ENCODE measurements around the gene FOXO3.
A peak's percentile ranks its signal among the peaks of the same experiment; 100 is the strongest.

FOXO3 gene

GRCh38 chr6:108714101-108714765, 153.5 kb downstream of the FOXO3 start:
- Histone ChIP-seq H3K4me3 (ENCODE audit: low read length) (peak overlapping the region; percentile 66), H3K4me1 (ENCODE audit: control insufficient read depth, insufficient read depth, low read length) (peaks cover 18% of the 10 kb centered on the region)
- peak; percentile 91 for DNase-seq (ENCODE audit: low read depth)

GRCh38 chr6:108714766-108715414, 154.2 kb downstream of the FOXO3 start:
- Histone ChIP-seq H3K9ac (ENCODE audit: low read length) (no peak overlapping the region), H3K4me3 (ENCODE audit: low read length) (no peak overlapping the region), H3K4me1 (ENCODE audit: control insufficient read depth, insufficient read depth, low read length) (peaks cover 18% of the 10 kb centered on the region), H3K36me3 (ENCODE audit: control insufficient read depth, insufficient read depth, low read length, severe bottlenecking) (no peaks in the 10 kb centered on the region), H3K9me3 (ENCODE audit: control insufficient read depth, low read length) (no peaks in the 10 kb centered on the region), H3K27me3 (replicated peaks; ENCODE audit: control insufficient read depth, insufficient read depth, low read length) (no peaks in the 10 kb centered on the region)
- DNase-seq (ENCODE audit: low read depth) = peak; percentile 49

More at GRCh38 chr6:108714101-108714765, 153.5 kb downstream of the FOXO3 start:
- H3K36me3 ChIP-seq (ENCODE audit: control insufficient read depth, insufficient read depth, low read length, severe bottlenecking) = no peaks in the 10 kb centered on the region
- peak overlapping the region; percentile 42 for H3K9ac ChIP-seq (ENCODE audit: low read length)
- no peaks in the 10 kb centered on the region for H3K9me3 ChIP-seq (ENCODE audit: control insufficient read depth, low read length)
- no peaks in the 10 kb centered on the region for H3K27me3 ChIP-seq (replicated peaks; ENCODE audit: control insufficient read depth, insufficient read depth, low read length)

GRCh38 chr6:108715832-108716231, 155.1 kb downstream of the FOXO3 start:
- Histone ChIP-seq H3K9ac (ENCODE audit: low read length) (no peak overlapping the region), H3K4me1 (ENCODE audit: control insufficient read depth, insufficient read depth, low read length) (peaks cover 18% of the 10 kb centered on the region), H3K27me3 (replicated peaks; ENCODE audit: control insufficient read depth, insufficient read depth, low read length) (no peaks in the 10 kb centered on the region), H3K4me3 (ENCODE audit: low read length) (no peak overlapping the region), H3K36me3 (ENCODE audit: control insufficient read depth, insufficient read depth, low read length, severe bottlenecking) (no peaks in the 10 kb centered on the region), H3K9me3 (ENCODE audit: control insufficient read depth, low read length) (no peaks in the 10 kb centered on the region)
- DNase-seq (ENCODE audit: low read depth) = no peak

- H3K9ac ChIP-seq (ENCODE audit: low read length) = no peak overlapping the region
- peaks cover 18% of the 10 kb centered on the region for H3K4me1 ChIP-seq (ENCODE audit: control insufficient read depth, insufficient read depth, low read length)
- no peak for DNase-seq (ENCODE audit: low read depth)
- H3K9me3 ChIP-seq (ENCODE audit: control insufficient read depth, low read length) = no peaks in the 10 kb centered on the region
- no peaks in the 10 kb centered on the region for H3K36me3 ChIP-seq (ENCODE audit: control insufficient read depth, insufficient read depth, low read length, severe bottlenecking)
- no peaks in the 10 kb centered on the region for H3K27me3 ChIP-seq (replicated peaks; ENCODE audit: control insufficient read depth, insufficient read depth, low read length)
- no peak overlapping the region for H3K4me3 ChIP-seq (ENCODE audit: low read length)
These were observed 156.4 kb downstream of the FOXO3 start for GRCh38 chr6:108716801-108717791.

GRCh38 chr6:108719477-108719876, 158.8 kb downstream of the FOXO3 start:
- Histone ChIP-seq H3K9ac (ENCODE audit: low read length) (no peak overlapping the region), H3K36me3 (ENCODE audit: control insufficient read depth, insufficient read depth, low read length, severe bottlenecking) (no peaks in the 10 kb centered on the region), H3K9me3 (ENCODE audit: control insufficient read depth, low read length) (peaks cover 4% of the 10 kb centered on the region), H3K4me3 (ENCODE audit: low read length) (no peak overlapping the region), H3K4me1 (ENCODE audit: control insufficient read depth, insufficient read depth, low read length) (peaks cover 4% of the 10 kb centered on the region), H3K27me3 (replicated peaks; ENCODE audit: control insufficient read depth, insufficient read depth, low read length) (no peaks in the 10 kb centered on the region)
- DNase-seq (ENCODE audit: low read depth) = no peak

GRCh38 chr6:108720827-108721226, 160.1 kb downstream of the FOXO3 start:
- H3K4me1 ChIP-seq (ENCODE audit: control insufficient read depth, insufficient read depth, low read length) = no peaks in the 10 kb centered on the region
- no peaks in the 10 kb centered on the region for H3K36me3 ChIP-seq (ENCODE audit: control insufficient read depth, insufficient read depth, low read length, severe bottlenecking)
- DNase-seq (ENCODE audit: low read depth) = no peak
- no peak overlapping the region for H3K9ac ChIP-seq (ENCODE audit: low read length)
- no peaks in the 10 kb centered on the region for H3K27me3 ChIP-seq (replicated peaks; ENCODE audit: control insufficient read depth, insufficient read depth, low read length)
- H3K4me3 ChIP-seq (ENCODE audit: low read length) = no peak overlapping the region
- H3K9me3 ChIP-seq (ENCODE audit: control insufficient read depth, low read length) = peaks cover 4% of the 10 kb centered on the region

- H3K27me3 ChIP-seq (replicated peaks; ENCODE audit: control insufficient read depth, insufficient read depth, low read length) = no peaks in the 10 kb centered on the region
- H3K36me3 ChIP-seq (ENCODE audit: control insufficient read depth, insufficient read depth, low read length, severe bottlenecking) = no peaks in the 10 kb centered on the region
- no peak for DNase-seq (ENCODE audit: low read depth)
- no peaks in the 10 kb centered on the region for H3K4me1 ChIP-seq (ENCODE audit: control insufficient read depth, insufficient read depth, low read length)
- no peak overlapping the region for H3K9ac ChIP-seq (ENCODE audit: low read length)
- no peak overlapping the region for H3K4me3 ChIP-seq (ENCODE audit: low read length)
- peaks cover 4% of the 10 kb centered on the region for H3K9me3 ChIP-seq (ENCODE audit: control insufficient read depth, low read length)
These were observed 160.6 kb downstream of the FOXO3 start for GRCh38 chr6:108721286-108721685.

GRCh38 chr6:108723594-108723993, 162.9 kb downstream of the FOXO3 start:
- Histone ChIP-seq H3K4me3 (ENCODE audit: low read length) (no peak overlapping the region), H3K4me1 (ENCODE audit: control insufficient read depth, insufficient read depth, low read length) (no peaks in the 10 kb centered on the region), H3K27me3 (replicated peaks; ENCODE audit: control insufficient read depth, insufficient read depth, low read length) (no peaks in the 10 kb centered on the region), H3K9me3 (ENCODE audit: control insufficient read depth, low read length) (peaks cover 4% of the 10 kb centered on the region), H3K9ac (ENCODE audit: low read length) (no peak overlapping the region), H3K36me3 (ENCODE audit: control insufficient read depth, insufficient read depth, low read length, severe bottlenecking) (no peaks in the 10 kb centered on the region)
- no peak for DNase-seq (ENCODE audit: low read depth)

GRCh38 chr6:108726726-108727339, 166.1 kb downstream of the FOXO3 start:
- Histone ChIP-seq H3K4me1 (ENCODE audit: control insufficient read depth, insufficient read depth, low read length) (peaks cover 12% of the 10 kb centered on the region), H3K9me3 (ENCODE audit: control insufficient read depth, low read length) (peaks cover 4% of the 10 kb centered on the region), H3K27me3 (replicated peaks; ENCODE audit: control insufficient read depth, insufficient read depth, low read length) (no peaks in the 10 kb centered on the region), H3K36me3 (ENCODE audit: control insufficient read depth, insufficient read depth, low read length, severe bottlenecking) (no peaks in the 10 kb centered on the region), H3K9ac (ENCODE audit: low read length) (no peak overlapping the region), H3K4me3 (ENCODE audit: low read length) (no peak overlapping the region)
- no peak for DNase-seq (ENCODE audit: low read depth)

GRCh38 chr6:108727966-108728730, 167.4 kb downstream of the FOXO3 start:
- H3K4me1 ChIP-seq (ENCODE audit: control insufficient read depth, insufficient read depth, low read length) = peaks cover 12% of the 10 kb centered on the region
- no peak for DNase-seq (ENCODE audit: low read depth)
- no peaks in the 10 kb centered on the region for H3K27me3 ChIP-seq (replicated peaks; ENCODE audit: control insufficient read depth, insufficient read depth, low read length)
- H3K36me3 ChIP-seq (ENCODE audit: control insufficient read depth, insufficient read depth, low read length, severe bottlenecking) = no peaks in the 10 kb centered on the region
- no peak overlapping the region for H3K4me3 ChIP-seq (ENCODE audit: low read length)
- H3K9ac ChIP-seq (ENCODE audit: low read length) = no peak overlapping the region
- peaks cover 4% of the 10 kb centered on the region for H3K9me3 ChIP-seq (ENCODE audit: control insufficient read depth, low read length)
